SK-N-SH (cell line): ENCODE results near the gene CBFA2T3. TPM values are rescaled to one million over a fixed set of nuclear protein-coding genes. Genes with fewer than 3 reads are reported as not detected.

Source experiments
- CTCF ChIA-PET: fragments of 300-600, 350-600 bp; formaldehyde crosslinking; extraction: SDS; loops from one replicate; lab custom pipeline; 2021; lab: Yijun Ruan, JAX
- POLR2A ChIA-PET: fragments of 350-600 bp; sonication (Branson Sonifier 250); formaldehyde crosslinking; extraction: SDS; loops from one replicate; lab custom pipeline; 2020; ENCODE audit warnings: antibody characterized with exemption, inconsistent platforms; lab: Yijun Ruan, JAX
- DNase-seq: peaks from one replicate; pipeline ENCODE4 v3.0.0; 2012
- H2AFZ ChIP-seq: fragments of 200-600 bp; sonication (generic); 2 replicates; pipeline ENCODE4 v1.8.1; 2016; ENCODE audit warnings: antibody characterized with exemption, mild to moderate bottlenecking, low read depth
- H3F3A ChIP-seq: fragments of 200-600 bp; sonication (generic); replicated peaks from 2 replicates; pipeline ENCODE3; 2016; ENCODE audit warnings: antibody characterized with exemption, mild to moderate bottlenecking; ENCODE audit not compliant: insufficient read depth
- H3K27ac ChIP-seq, 2 experiments: fragments of 200-500 bp in 1 of 2; fragments of 200-600 bp in 1 of 2; sonication (Bioruptor generic) in 1 of 2; sonication (generic), shearing (Covaris generic) in 1 of 2; 2 replicates each; pipeline versions ENCODE4 v1.5.1 to v1.6.1; 2014 to 2016; ENCODE audit warnings: low read depth in 2 of 2, inconsistent platforms in 1 of 2, low read length in 1 of 2, mild to moderate bottlenecking in 1 of 2, mixed read lengths in 1 of 2
- H3K27me3 ChIP-seq: fragments of 200-600 bp; sonication (generic), shearing (Covaris generic); 2 replicates; pipeline ENCODE4 v1.6.1; 2016; ENCODE audit warnings: mixed run types; ENCODE audit not compliant: insufficient read depth
- H3K36me3 ChIP-seq, 2 experiments: fragments of 200-500 bp in 1 of 2; fragments of 200-600 bp in 1 of 2; sonication (Bioruptor generic) in 1 of 2; sonication (generic) in 1 of 2; replicated peaks in 1 of 2; 2 replicates each; pipeline versions ENCODE3 to v1.5.1; 2014 to 2016; ENCODE audit warnings: low read length in 1 of 2, mild to moderate bottlenecking in 1 of 2; ENCODE audit not compliant: insufficient read depth in 2 of 2, control insufficient read depth in 1 of 2
- H3K4me1 ChIP-seq, 2 experiments: fragments of 200-500 bp in 1 of 2; fragments of 200-600 bp in 1 of 2; sonication (Bioruptor generic) in 1 of 2; sonication (generic), shearing (Covaris generic) in 1 of 2; 2 replicates each; pipeline versions ENCODE4 v1.5.1 to v1.6.1; 2014 to 2016; ENCODE audit warnings: low read depth in 1 of 2, low read length in 1 of 2, mixed run types in 1 of 2; ENCODE audit not compliant: insufficient read depth in 2 of 2, control insufficient read depth in 1 of 2
- H3K4me2 ChIP-seq: fragments of 200-600 bp; sonication (generic), shearing (Covaris generic); 2 replicates; pipeline ENCODE4 v1.6.1; 2017; ENCODE audit warnings: mixed run types
- H3K4me3 ChIP-seq, 2 experiments: fragments of 200-500 bp in 1 of 2; fragments of 200-600 bp in 1 of 2; sonication (Bioruptor generic) in 1 of 2; sonication (generic), shearing (Covaris generic) in 1 of 2; 2 replicates each; pipeline versions ENCODE4 v1.5.1 to v1.8.1; 2014 to 2016; ENCODE audit warnings: low read depth in 2 of 2, inconsistent platforms in 1 of 2, low read length in 1 of 2, mild to moderate bottlenecking in 1 of 2, mixed read lengths in 1 of 2, moderate library complexity in 1 of 2
- H3K79me2 ChIP-seq: fragments of 200-600 bp; sonication (generic); 2 replicates; pipeline ENCODE4 v1.8.1; 2017; ENCODE audit warnings: mild to moderate bottlenecking; ENCODE audit not compliant: insufficient read depth
- H3K9ac ChIP-seq: fragments of 200-600 bp; sonication (generic); 2 replicates; pipeline ENCODE4 v1.6.1; 2017; ENCODE audit warnings: mixed run types
- H3K9me2 ChIP-seq: fragments of 200-600 bp; sonication (generic); 2 replicates; pipeline ENCODE4 v1.6.1; 2017; ENCODE audit warnings: mixed run types
- H3K9me3 ChIP-seq: fragments of 200-600 bp; sonication (generic); 2 replicates; pipeline ENCODE4 v1.6.1; 2017; ENCODE audit warnings: mixed run types, mild to moderate bottlenecking, moderate library complexity
- H4K20me1 ChIP-seq: fragments of 200-600 bp; sonication (generic); 2 replicates; pipeline ENCODE4 v1.6.1; 2017; ENCODE audit warnings: mild to moderate bottlenecking, mixed run types; ENCODE audit not compliant: insufficient read depth
- CTCF ChIP-seq: fragments of 200-600 bp; sonication (generic); IDR thresholded peaks from 2 replicates; pipeline ENCODE4 v1.6.1; 2017; ENCODE audit warnings: antibody characterized with exemption, mild to moderate bottlenecking, moderate library complexity
- EZH2phosphoT487 ChIP-seq: fragments of 200-600 bp; sonication (generic); IDR thresholded peaks from 2 replicates; pipeline ENCODE4 v1.6.1; 2017; ENCODE audit warnings: low read depth, mixed run types, mild to moderate bottlenecking, antibody characterized with exemption, moderate library complexity, borderline replicate concordance
- FOSL2 ChIP-seq: IDR thresholded peaks from 2 replicates; pipeline ENCODE4 v1.4.0; 2012; ENCODE audit warnings: low read depth, mild to moderate bottlenecking, moderate library complexity, borderline replicate concordance
- FOXJ3 ChIP-seq: sonication (generic); formaldehyde crosslinking; IDR thresholded peaks from 2 replicates; pipeline ENCODE4 v1.5.1; 2020; ENCODE audit warnings: mild to moderate bottlenecking, missing genetic modification reagents
- GATA2 ChIP-seq: sonication (generic); formaldehyde crosslinking; IDR thresholded peaks from 2 replicates; pipeline ENCODE4 v1.5.0; 2020; ENCODE audit warnings: mild to moderate bottlenecking, missing genetic modification reagents
- MEF2A ChIP-seq: IDR thresholded peaks from 2 replicates; pipeline ENCODE4 v1.4.0; 2012; ENCODE audit warnings: low read depth, borderline replicate concordance
- RAD21 ChIP-seq: IDR thresholded peaks from 2 replicates; pipeline ENCODE4 v1.6.1; 2012; ENCODE audit warnings: mild to moderate bottlenecking, low read length
- RCOR1 ChIP-seq: fragments of 150-350 bp; IDR thresholded peaks from 2 replicates; pipeline ENCODE4 v1.6.1; 2017; ENCODE audit warnings: antibody characterized with exemption, low read length
- RXRA ChIP-seq: IDR thresholded peaks from 2 replicates; pipeline ENCODE4 v1.4.0; 2012; ENCODE audit warnings: low read depth, mild to moderate bottlenecking, borderline replicate concordance
- SMC3 ChIP-seq: IDR thresholded peaks from 2 replicates; pipeline ENCODE4 v1.6.1; 2012; ENCODE audit warnings: low read depth, low read length, improper control_type of control experiment
- TAF1 ChIP-seq: IDR thresholded peaks from 2 replicates; pipeline ENCODE4 v1.6.1; 2012; ENCODE audit warnings: low read depth, mild to moderate bottlenecking, low read length, moderate library complexity, borderline replicate concordance
- TEAD4 ChIP-seq: IDR thresholded peaks from 2 replicates; pipeline ENCODE4 v1.4.0; 2012; ENCODE audit warnings: mild to moderate bottlenecking, borderline replicate concordance; ENCODE audit not compliant: insufficient read depth
- YY1 ChIP-seq: IDR thresholded peaks from 2 replicates; pipeline ENCODE4 v1.4.0; 2012; ENCODE audit warnings: low read depth, mild to moderate bottlenecking
- WGBS: methylation state at CpG from one replicate; pipeline ENCODE4 v1.1.6; 2017; ENCODE audit warnings: low lambda C conversion rate; 5-methylcytosine and 5-hydroxymethylcytosine counted together
- polyA plus RNA-seq, 3 experiments: library from polyadenylated mRNA; depleted of rRNA; stranded (reverse); fragments of >200 nt; gene quantifications; 2 replicates each; pipeline ENCODE4 v1.2.3, GENCODE V29; 2012

The CBFA2T3 gene
- polyA plus RNA-seq, 1 of the 3 experiments (the other 2 are of a cell fraction), result not detected

GRCh38 chr16:88941913-88942909 is 34.8 kb downstream of the CBFA2T3 start:
- H3K4me1 ChIP-seq, result peaks cover 0 to 21% of the 10 kb centered on the region in 2 experiments; a peak in 1 of 4 replicates
- peaks cover 83% of the 10 kb centered on the region for H3K27me3 ChIP-seq
- no peak overlapping the region for H2AFZ ChIP-seq
- CTCF ChIA-PET, result interaction anchor here (0.7 to 7.0 kb wide), 17 partner anchors 10 to 283 kb away, joined by 3 to 67 read pairs (median 4); partner anchors contain the start of gene ZNF778
- 10% methylated on average over 33 of the region's 54 CpGs for WGBS
- no peak overlapping the region for H3K9ac ChIP-seq
- H3K4me2 ChIP-seq, result no peak overlapping the region
- no peaks in the 10 kb centered on the region for H3K9me3 ChIP-seq
- no peak for TF ChIP-seq RXRA
- no peak for TF ChIP-seq MEF2A
- peak; percentile 69 for TF ChIP-seq RAD21
- peak; percentile 61 for TF ChIP-seq CTCF
- TF ChIP-seq EZH2phosphoT487, result peak; percentile 66; the same call in 1 of the 2 replicates
- TF ChIP-seq GATA2 (CRISPR knock-in tag), result no peak
- TF ChIP-seq FOXJ3 (CRISPR knock-in tag), result no peak
- peak; percentile 70 for TF ChIP-seq SMC3
- TF ChIP-seq TEAD4, result no peak
- no peak for TF ChIP-seq TAF1
- H4K20me1 ChIP-seq, result 0 out of 2 replicates have a peak, but pooled peaks cover 1% of the 10 kb centered on the region
- peak; percentile 95 for DNase-seq
- no peaks in the 10 kb centered on the region for H3K9me2 ChIP-seq
- no peaks in the 10 kb centered on the region for H3K79me2 ChIP-seq
- H3K27ac ChIP-seq, result no peak overlapping the region
- no peak overlapping the region for H3K4me3 ChIP-seq
- no peaks in the 10 kb centered on the region for H3K36me3 ChIP-seq
- H3F3A ChIP-seq, result peaks cover 3% of the 10 kb centered on the region
- POLR2A ChIA-PET, result no interaction called here

GRCh38 chr16:88940862-88941817 is 35.9 kb downstream of the CBFA2T3 start:
- H4K20me1 ChIP-seq, result 0 out of 2 replicates have a peak, but pooled peaks cover 4% of the 10 kb centered on the region
- no peak overlapping the region for H3K27ac ChIP-seq
- peaks cover 3% of the 10 kb centered on the region for H3F3A ChIP-seq
- POLR2A ChIA-PET, result no interaction called here
- no peak overlapping the region for H3K4me3 ChIP-seq
- peaks cover 0 to 21% of the 10 kb centered on the region in 2 experiments; a peak in 1 of 4 replicates for H3K4me1 ChIP-seq
- no peak overlapping the region for H3K4me2 ChIP-seq
- H3K36me3 ChIP-seq, result no peaks in the 10 kb centered on the region
- peak; percentile 52 for DNase-seq
- H3K9me2 ChIP-seq, result no peaks in the 10 kb centered on the region
- no peak overlapping the region for H3K9ac ChIP-seq
- WGBS, result 4% methylated on average over 19 of the region's 152 CpGs
- H2AFZ ChIP-seq, result no peak overlapping the region
- TF ChIP-seq RCOR1 (no peak), FOSL2 (no peak), SMC3 (no peak), YY1 (no peak)
- no peaks in the 10 kb centered on the region for H3K9me3 ChIP-seq
- H3K27me3 ChIP-seq, result peaks cover 83% of the 10 kb centered on the region
- CTCF ChIA-PET, result interaction anchor here (0.6 to 7.0 kb wide), 12 partner anchors 9 to 244 kb away, joined by 3 to 67 read pairs (median 3); no protein-coding TSS in a partner anchor
- H3K79me2 ChIP-seq, result no peaks in the 10 kb centered on the region
